Measurements from ENCODE around the gene ARHGEF28.

The ARHGEF28 gene

GRCh38 chr5:73944581-73944980 lies 318.6 kb downstream of the ARHGEF28 start:
- Histone ChIP-seq H3K27ac (replicated peaks) (no peak overlapping the region), H3K4me3 (replicated peaks; ENCODE audit: insufficient read depth, low read length) (no peak overlapping the region), H3K27me3 (ENCODE audit: insufficient read depth, poor library complexity, severe bottlenecking) (no peaks in the 10 kb centered on the region)
- TF ChIP-seq, protein P1, sequence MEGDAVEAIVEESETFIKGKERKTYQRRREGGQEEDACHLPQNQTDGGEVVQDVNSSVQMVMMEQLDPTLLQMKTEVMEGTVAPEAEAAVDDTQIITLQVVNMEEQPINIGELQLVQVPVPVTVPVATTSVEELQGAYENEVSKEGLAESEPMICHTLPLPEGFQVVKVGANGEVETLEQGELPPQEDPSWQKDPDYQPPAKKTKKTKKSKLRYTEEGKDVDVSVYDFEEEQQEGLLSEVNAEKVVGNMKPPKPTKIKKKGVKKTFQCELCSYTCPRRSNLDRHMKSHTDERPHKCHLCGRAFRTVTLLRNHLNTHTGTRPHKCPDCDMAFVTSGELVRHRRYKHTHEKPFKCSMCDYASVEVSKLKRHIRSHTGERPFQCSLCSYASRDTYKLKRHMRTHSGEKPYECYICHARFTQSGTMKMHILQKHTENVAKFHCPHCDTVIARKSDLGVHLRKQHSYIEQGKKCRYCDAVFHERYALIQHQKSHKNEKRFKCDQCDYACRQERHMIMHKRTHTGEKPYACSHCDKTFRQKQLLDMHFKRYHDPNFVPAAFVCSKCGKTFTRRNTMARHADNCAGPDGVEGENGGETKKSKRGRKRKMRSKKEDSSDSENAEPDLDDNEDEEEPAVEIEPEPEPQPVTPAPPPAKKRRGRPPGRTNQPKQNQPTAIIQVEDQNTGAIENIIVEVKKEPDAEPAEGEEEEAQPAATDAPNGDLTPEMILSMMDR (IDR thresholded peaks at IDR 0.05; ENCODE audit: insufficient read depth, low read length), result no peak
- TF ChIP-seq, protein P2, sequence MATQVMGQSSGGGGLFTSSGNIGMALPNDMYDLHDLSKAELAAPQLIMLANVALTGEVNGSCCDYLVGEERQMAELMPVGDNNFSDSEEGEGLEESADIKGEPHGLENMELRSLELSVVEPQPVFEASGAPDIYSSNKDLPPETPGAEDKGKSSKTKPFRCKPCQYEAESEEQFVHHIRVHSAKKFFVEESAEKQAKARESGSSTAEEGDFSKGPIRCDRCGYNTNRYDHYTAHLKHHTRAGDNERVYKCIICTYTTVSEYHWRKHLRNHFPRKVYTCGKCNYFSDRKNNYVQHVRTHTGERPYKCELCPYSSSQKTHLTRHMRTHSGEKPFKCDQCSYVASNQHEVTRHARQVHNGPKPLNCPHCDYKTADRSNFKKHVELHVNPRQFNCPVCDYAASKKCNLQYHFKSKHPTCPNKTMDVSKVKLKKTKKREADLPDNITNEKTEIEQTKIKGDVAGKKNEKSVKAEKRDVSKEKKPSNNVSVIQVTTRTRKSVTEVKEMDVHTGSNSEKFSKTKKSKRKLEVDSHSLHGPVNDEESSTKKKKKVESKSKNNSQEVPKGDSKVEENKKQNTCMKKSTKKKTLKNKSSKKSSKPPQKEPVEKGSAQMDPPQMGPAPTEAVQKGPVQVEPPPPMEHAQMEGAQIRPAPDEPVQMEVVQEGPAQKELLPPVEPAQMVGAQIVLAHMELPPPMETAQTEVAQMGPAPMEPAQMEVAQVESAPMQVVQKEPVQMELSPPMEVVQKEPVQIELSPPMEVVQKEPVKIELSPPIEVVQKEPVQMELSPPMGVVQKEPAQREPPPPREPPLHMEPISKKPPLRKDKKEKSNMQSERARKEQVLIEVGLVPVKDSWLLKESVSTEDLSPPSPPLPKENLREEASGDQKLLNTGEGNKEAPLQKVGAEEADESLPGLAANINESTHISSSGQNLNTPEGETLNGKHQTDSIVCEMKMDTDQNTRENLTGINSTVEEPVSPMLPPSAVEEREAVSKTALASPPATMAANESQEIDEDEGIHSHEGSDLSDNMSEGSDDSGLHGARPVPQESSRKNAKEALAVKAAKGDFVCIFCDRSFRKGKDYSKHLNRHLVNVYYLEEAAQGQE (IDR thresholded peaks at IDR 0.05; ENCODE audit: insufficient replicate concordance, low read depth), result no peak
- TF ChIP-seq SPI1 (IDR thresholded peaks at IDR 0.05; ENCODE audit: borderline replicate concordance, low read depth) (no peak), POLR2AphosphoS5 (IDR thresholded peaks at IDR 0.05; ENCODE audit: low read depth) (no peak), GABPA (IDR thresholded peaks at IDR 0.05; ENCODE audit: low read depth) (no peak)
- DNase-seq (ENCODE audit: low read depth in 1 of 2, low spot score in 1 of 2), result no peak

DNA sequence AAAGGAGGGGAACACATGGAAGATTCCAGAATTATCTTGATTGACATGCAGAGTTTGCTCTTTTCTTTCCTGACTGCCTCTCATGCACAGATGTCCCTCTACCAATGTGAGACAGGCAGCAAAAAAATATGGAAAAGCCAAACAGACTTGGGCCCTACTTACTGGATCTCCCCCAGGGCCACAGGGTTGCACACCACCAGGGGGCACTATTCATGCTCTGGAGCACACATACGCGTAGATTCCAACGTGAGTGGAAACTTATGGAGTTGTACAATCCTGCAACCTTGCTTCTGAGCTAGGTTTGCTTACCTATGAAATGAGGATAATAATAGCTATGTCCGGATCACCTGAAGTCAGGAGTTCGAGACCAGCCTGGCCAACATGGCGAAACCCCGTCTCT lies 319.5 kb downstream of the ARHGEF28 start:
- no peak overlapping the region for H3K4me3 ChIP-seq (replicated peaks; ENCODE audit: insufficient read depth, low read length)
- no peak overlapping the region for H3K27ac ChIP-seq (replicated peaks)
- H3K27me3 ChIP-seq (ENCODE audit: insufficient read depth, poor library complexity, severe bottlenecking), result no peaks in the 10 kb centered on the region
- no peak for DNase-seq (ENCODE audit: low read depth in 1 of 2, low spot score in 1 of 2)
- TF ChIP-seq, protein P2 (IDR thresholded peaks at IDR 0.05; ENCODE audit: insufficient replicate concordance, low read depth), result no peak
- TF ChIP-seq POLR2AphosphoS5 (IDR thresholded peaks at IDR 0.05; ENCODE audit: low read depth) (no peak), GABPA (IDR thresholded peaks at IDR 0.05; ENCODE audit: low read depth) (no peak), SPI1 (IDR thresholded peaks at IDR 0.05; ENCODE audit: borderline replicate concordance, low read depth) (no peak)
- TF ChIP-seq, protein P1 (IDR thresholded peaks at IDR 0.05; ENCODE audit: insufficient read depth, low read length), result no peak

DNA sequence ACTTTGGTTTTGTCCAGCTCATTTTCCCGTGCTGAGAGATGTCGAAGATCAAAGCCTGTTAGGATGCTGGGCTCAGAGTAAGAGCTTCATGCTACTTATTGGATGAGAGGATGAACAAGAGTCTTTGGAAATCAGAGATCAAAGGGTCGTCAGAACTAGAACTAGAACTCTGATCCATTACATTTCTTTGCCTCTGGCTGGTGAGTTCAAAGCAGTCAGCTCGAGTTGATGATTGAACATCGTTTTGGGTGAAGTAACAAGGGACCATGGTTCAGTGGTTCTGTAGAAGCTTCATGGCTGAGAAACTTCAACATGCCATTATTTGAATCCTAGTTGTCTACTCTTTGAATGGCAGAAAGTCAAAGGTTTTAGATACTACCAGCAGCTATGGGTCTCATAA lies 320.3 kb downstream of the ARHGEF28 start:
- DNase-seq (ENCODE audit: low read depth in 1 of 2, low spot score in 1 of 2), result no peak
- TF ChIP-seq, protein P1 (IDR thresholded peaks at IDR 0.05; ENCODE audit: insufficient read depth, low read length), result no peak
- TF ChIP-seq, protein P2 (IDR thresholded peaks at IDR 0.05; ENCODE audit: insufficient replicate concordance, low read depth), result no peak
- TF ChIP-seq GABPA (IDR thresholded peaks at IDR 0.05; ENCODE audit: low read depth) (no peak), POLR2AphosphoS5 (IDR thresholded peaks at IDR 0.05; ENCODE audit: low read depth) (no peak), SPI1 (IDR thresholded peaks at IDR 0.05; ENCODE audit: borderline replicate concordance, low read depth) (no peak)
- Histone ChIP-seq H3K27me3 (ENCODE audit: insufficient read depth, poor library complexity, severe bottlenecking) (no peaks in the 10 kb centered on the region), H3K27ac (replicated peaks) (no peak overlapping the region), H3K4me3 (replicated peaks; ENCODE audit: insufficient read depth, low read length) (no peak overlapping the region)

Data from HL-60 (cell line).